Activated CD4-positive, alpha-beta memory T cell treated with anti-CD3 and anti-CD28 coated beads, Interleukin-2, amount 10 ng/mL, durations not matched to agents 7 days and 5 days (primary cell): Measurements from ENCODE around the gene KCNK10. TPM values are rescaled to one million over a fixed set of nuclear protein-coding genes. Genes with fewer than 3 reads are reported as not detected.

Experiments used
- CTCF ChIA-PET: fragments of 350-600 bp; sonication (Branson Sonifier 250); formaldehyde crosslinking; loops from one replicate; lab custom pipeline; 2021; ENCODE audit warnings: antibody characterized with exemption, inconsistent platforms; lab: Charles Lee
- POLR2A ChIA-PET: fragments of 350-600 bp; sonication (Branson Sonifier 250); formaldehyde crosslinking; loops from one replicate; lab custom pipeline; 2021; ENCODE audit warnings: antibody characterized with exemption; lab: Charles Lee
- DNase-seq: peaks from one replicate; pipeline ENCODE4 v3.0.0-alpha.2; 2020
- H3K27ac Mint-ChIP-seq: one replicate; pipeline ENCODE4 v1.8.0; 2021; ENCODE audit warnings: mild to moderate bottlenecking, mixed read lengths
- H3K27me3 Mint-ChIP-seq: one replicate; pipeline ENCODE4 v1.8.0; 2021; ENCODE audit warnings: mixed read lengths
- H3K36me3 Mint-ChIP-seq: one replicate; pipeline ENCODE4 v1.8.0; 2021; ENCODE audit warnings: low read depth, mixed read lengths
- H3K4me1 Mint-ChIP-seq: one replicate; pipeline ENCODE4 v1.8.0; 2021; ENCODE audit warnings: mixed read lengths
- H3K4me3 Mint-ChIP-seq: one replicate; pipeline ENCODE4 v1.8.0; 2021; ENCODE audit warnings: mild to moderate bottlenecking, mixed read lengths
- H3K9me3 Mint-ChIP-seq: one replicate; pipeline ENCODE4 v1.8.0; 2021; ENCODE audit warnings: mixed read lengths
- total RNA-seq, 2 experiments: library from RNA; stranded (reverse); gene quantifications; one replicate each; pipeline ENCODE4 v1.2.3, GENCODE V29; 2021

Gene KCNK10
- total RNA-seq, 2 experiments from 2014 or later: not detected

GRCh38 chr14:88249266-88249665 lies 73.8 kb downstream of the KCNK10 start:
- H3K4me3 Mint-ChIP-seq: no peak overlapping the region
- no peaks in the 10 kb centered on the region for H3K4me1 Mint-ChIP-seq
- no peak for DNase-seq
- H3K9me3 Mint-ChIP-seq: no peaks in the 10 kb centered on the region
- H3K36me3 Mint-ChIP-seq: no peaks in the 10 kb centered on the region
- ChIA-PET CTCF (interaction anchor here (1.1 kb wide), 1 partner anchor 60 kb away, joined by 3 read pairs; no protein-coding TSS in a partner anchor), POLR2A (no interaction called here)
- no peak overlapping the region for H3K27ac Mint-ChIP-seq
- H3K27me3 Mint-ChIP-seq: no peaks in the 10 kb centered on the region

DNA sequence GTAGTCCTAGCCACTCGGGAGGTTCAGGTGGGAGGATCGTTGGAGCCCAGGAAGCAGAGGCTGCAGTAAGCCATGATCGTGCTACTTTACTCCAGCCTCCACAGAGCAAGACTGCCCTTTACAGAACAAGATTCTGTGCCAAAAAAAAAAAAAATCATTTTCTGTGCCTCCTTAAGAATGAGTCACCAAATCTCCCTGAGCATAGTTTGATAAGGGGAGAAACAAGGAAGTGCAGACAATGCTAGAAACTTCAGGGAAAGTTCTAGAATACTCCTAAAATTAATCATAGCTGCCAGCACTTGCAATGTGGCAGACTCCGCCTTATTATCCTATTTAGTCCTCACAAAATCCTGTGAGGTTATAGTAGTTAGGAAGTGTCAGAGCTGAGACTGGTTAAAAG lies 74.5 kb downstream of the KCNK10 start:
- Mint-ChIP-seq H3K9me3 (no peaks in the 10 kb centered on the region), H3K4me3 (no peak overlapping the region), H3K27me3 (no peaks in the 10 kb centered on the region), H3K36me3 (no peaks in the 10 kb centered on the region), H3K4me1 (no peaks in the 10 kb centered on the region), H3K27ac (no peak overlapping the region)
- POLR2A ChIA-PET: no interaction called here
- no peak for DNase-seq
- CTCF ChIA-PET: interaction anchor here (1.1 kb wide), 1 partner anchor 60 kb away, joined by 3 read pairs; no protein-coding TSS in a partner anchor

DNA sequence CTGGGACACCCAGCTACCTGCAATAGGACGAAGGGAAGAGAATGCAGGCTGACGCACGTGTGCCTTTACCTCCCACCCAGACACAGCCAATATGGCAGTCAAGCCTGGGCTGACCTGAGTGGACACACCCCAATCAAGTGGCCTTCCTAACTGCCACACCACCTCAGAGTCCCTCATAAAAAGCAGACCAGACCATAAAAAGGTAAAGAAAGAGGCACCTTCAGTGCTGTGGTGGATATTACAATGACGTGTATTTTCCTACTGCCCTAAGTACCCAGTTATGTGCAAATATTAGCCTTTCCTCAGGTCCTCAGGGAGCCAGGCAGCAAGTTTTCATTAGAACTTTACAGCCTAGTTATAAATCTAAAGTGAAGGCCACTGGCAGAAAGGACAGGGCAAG lies 75.8 kb downstream of the KCNK10 start:
- ChIA-PET CTCF (no interaction called here), POLR2A (no interaction called here)
- no peak overlapping the region for H3K4me3 Mint-ChIP-seq
- H3K4me1 Mint-ChIP-seq: no peaks in the 10 kb centered on the region
- H3K9me3 Mint-ChIP-seq: no peaks in the 10 kb centered on the region
- no peak for DNase-seq
- H3K36me3 Mint-ChIP-seq: no peaks in the 10 kb centered on the region
- H3K27me3 Mint-ChIP-seq: no peaks in the 10 kb centered on the region
- no peak overlapping the region for H3K27ac Mint-ChIP-seq

DNA sequence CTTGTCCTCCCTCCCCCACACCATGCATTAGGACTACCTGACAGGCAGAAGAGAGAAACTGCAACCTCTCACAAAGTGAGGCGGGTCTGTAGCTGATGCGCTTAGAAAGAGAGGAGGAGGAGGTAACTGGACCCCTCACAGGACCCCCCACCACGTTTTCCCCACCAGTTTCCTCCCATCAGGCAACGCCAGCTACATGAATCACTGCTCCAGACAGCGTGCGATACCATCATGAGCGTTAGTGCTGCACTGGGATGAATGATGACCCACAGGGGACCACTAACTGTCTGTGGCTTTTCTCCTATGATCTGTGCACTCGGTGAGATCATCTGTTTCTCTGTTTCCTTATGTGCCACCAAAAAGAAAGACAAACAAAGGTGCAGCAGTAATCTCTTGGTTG lies 77.7 kb downstream of the KCNK10 start:
- Mint-ChIP-seq H3K4me1 (no peaks in the 10 kb centered on the region), H3K27me3 (no peaks in the 10 kb centered on the region), H3K36me3 (no peaks in the 10 kb centered on the region), H3K9me3 (no peaks in the 10 kb centered on the region), H3K4me3 (no peak overlapping the region), H3K27ac (no peak overlapping the region)
- DNase-seq: no peak
- POLR2A ChIA-PET: no interaction called here
- CTCF ChIA-PET: interaction anchor here (0.8 kb wide), 1 partner anchor 135 kb away, joined by 3 read pairs; no protein-coding TSS in a partner anchor

DNA sequence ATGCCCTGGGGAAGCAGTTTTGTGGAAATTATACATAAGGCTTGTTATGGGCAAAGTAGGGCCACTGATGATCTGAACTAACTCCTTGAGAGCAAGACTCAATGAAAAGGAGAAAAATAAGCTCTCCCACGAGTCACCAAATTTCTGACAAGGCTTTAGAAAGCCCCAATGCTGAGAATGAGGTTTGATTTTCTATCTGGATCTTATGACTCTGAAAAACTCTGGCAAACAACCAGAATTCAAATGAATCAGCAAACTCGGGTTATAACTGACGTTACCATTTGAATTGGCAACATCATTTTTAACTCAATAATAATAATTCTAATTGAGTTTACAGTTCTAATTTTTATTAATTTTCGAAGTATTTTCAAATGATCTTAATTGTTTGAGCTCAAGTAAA lies 79.1 kb downstream of the KCNK10 start:
- Mint-ChIP-seq H3K36me3 (no peaks in the 10 kb centered on the region), H3K9me3 (no peaks in the 10 kb centered on the region), H3K4me1 (no peaks in the 10 kb centered on the region), H3K27me3 (no peaks in the 10 kb centered on the region), H3K4me3 (no peak overlapping the region), H3K27ac (no peak overlapping the region)
- POLR2A ChIA-PET: no interaction called here
- DNase-seq: no peak
- CTCF ChIA-PET: no interaction called here

GRCh38 chr14:88242446-88242845 lies 80.6 kb downstream of the KCNK10 start:
- ChIA-PET CTCF (interaction anchor here (1.5 kb wide), 1 partner anchor 11 kb away, joined by 6 read pairs; no protein-coding TSS in a partner anchor), POLR2A (no interaction called here)
- H3K27me3 Mint-ChIP-seq: no peaks in the 10 kb centered on the region
- no peaks in the 10 kb centered on the region for H3K36me3 Mint-ChIP-seq
- H3K4me1 Mint-ChIP-seq: no peaks in the 10 kb centered on the region
- no peak overlapping the region for H3K27ac Mint-ChIP-seq
- DNase-seq: no peak
- no peaks in the 10 kb centered on the region for H3K9me3 Mint-ChIP-seq
- no peak overlapping the region for H3K4me3 Mint-ChIP-seq

DNA sequence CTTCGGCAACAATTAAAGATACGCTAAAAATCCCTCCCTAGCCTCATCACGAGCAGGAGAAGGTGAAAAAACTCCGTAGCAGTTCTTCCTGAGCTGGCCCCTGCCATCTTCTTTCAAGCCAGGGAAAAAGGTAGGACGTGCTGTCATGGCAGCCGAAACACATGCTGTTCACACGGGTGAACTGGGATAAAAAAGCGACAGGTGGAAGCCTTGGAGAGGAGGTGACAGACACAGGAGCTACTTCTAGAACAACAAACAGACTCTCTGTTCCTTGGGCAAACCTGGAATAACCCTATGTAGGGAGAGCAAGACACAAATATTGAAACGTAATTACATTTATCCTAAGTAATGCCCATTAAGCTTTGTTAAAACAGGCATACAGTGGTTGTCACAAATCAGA lies 81.3 kb downstream of the KCNK10 start:
- no peaks in the 10 kb centered on the region for H3K27me3 Mint-ChIP-seq
- POLR2A ChIA-PET: no interaction called here

DNA sequence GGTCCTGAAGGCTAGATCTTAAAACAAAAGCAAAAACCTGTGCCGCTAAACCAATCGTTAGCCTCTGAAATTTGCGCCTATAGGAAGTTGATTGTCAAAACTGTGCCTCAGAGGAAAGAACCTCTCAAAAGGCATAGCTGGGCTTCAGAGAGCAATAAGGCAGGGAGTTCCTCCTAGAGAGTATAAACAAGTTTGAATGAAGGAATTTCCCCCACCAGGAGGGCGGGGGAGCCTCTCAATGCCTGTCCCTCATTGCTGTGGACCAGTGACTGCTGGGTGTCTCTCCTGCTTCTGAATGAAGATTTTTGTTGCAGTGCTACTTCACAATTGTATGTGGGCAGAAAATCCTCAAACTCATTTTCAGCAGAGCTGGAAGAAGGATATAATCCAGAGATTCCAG lies 88.6 kb downstream of the KCNK10 start:
- POLR2A ChIA-PET: no interaction called here
- Mint-ChIP-seq H3K9me3 (no peaks in the 10 kb centered on the region), H3K27ac (no peak overlapping the region), H3K36me3 (no peaks in the 10 kb centered on the region), H3K27me3 (peaks cover 4% of the 10 kb centered on the region), H3K4me3 (no peak overlapping the region), H3K4me1 (no peaks in the 10 kb centered on the region)
- no peak for DNase-seq
- CTCF ChIA-PET: interaction anchor here (1.4 kb wide), 1 partner anchor 289 kb away, joined by 5 read pairs; no protein-coding TSS in a partner anchor

More for the DNA sequence above, 81.3 kb downstream of the KCNK10 start:
- Mint-ChIP-seq H3K4me3 (no peak overlapping the region), H3K4me1 (no peaks in the 10 kb centered on the region), H3K27ac (no peak overlapping the region), H3K36me3 (no peaks in the 10 kb centered on the region), H3K9me3 (no peaks in the 10 kb centered on the region)
- CTCF ChIA-PET: interaction anchor here (1.5 kb wide), 1 partner anchor 10 kb away, joined by 6 read pairs; no protein-coding TSS in a partner anchor
- no peak for DNase-seq

DNA sequence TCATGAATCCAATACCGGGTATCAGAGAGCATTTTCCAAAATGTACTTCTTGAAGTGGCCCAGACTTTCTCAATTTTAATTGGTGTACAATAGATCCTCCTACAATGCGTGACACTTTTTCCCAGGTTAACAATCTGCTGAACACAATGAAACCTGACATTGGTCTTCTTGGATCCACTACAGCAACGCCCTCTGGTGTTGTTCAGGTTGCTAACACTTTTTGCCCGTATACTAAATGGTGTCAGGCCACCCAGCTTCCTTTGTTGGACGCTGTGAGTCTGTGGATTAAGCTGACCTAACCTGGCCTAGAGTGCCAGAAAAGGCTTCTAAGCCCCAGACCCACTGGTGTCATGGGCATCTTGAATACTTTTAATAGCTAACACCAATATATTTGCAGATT lies 89.2 kb downstream of the KCNK10 start:
- CTCF ChIA-PET: no interaction called here
- H3K27ac Mint-ChIP-seq: no peak overlapping the region
- H3K9me3 Mint-ChIP-seq: no peaks in the 10 kb centered on the region
- no peaks in the 10 kb centered on the region for H3K4me1 Mint-ChIP-seq
- H3K27me3 Mint-ChIP-seq: peaks cover 4% of the 10 kb centered on the region
- no peak overlapping the region for H3K4me3 Mint-ChIP-seq
- no peaks in the 10 kb centered on the region for H3K36me3 Mint-ChIP-seq
- DNase-seq: no peak
- POLR2A ChIA-PET: no interaction called here

DNA sequence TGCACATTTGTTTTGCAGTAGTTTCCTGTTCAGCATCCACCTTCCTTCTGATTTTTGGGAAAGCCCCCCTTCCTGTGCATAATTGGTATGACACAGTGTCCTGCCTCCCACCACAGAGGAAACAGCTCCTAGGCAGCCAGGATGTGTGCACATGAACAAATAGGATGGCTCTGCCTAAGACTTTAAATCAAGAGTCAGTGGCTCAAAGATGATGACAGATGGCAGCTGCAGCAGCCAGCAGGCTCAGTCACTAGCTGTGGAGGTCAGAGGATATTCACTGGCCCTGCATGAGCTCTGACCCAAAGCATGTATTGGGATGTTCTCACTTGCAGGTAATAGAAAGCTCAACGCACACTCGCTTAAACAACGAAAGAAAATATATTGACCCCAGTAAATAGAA lies 90.3 kb downstream of the KCNK10 start:
- no peak for DNase-seq
- no peaks in the 10 kb centered on the region for H3K36me3 Mint-ChIP-seq
- no peaks in the 10 kb centered on the region for H3K4me1 Mint-ChIP-seq
- no peak overlapping the region for H3K4me3 Mint-ChIP-seq
- POLR2A ChIA-PET: no interaction called here
- peaks cover 4% of the 10 kb centered on the region for H3K27me3 Mint-ChIP-seq
- CTCF ChIA-PET: interaction anchor here (1.3 to 2.6 kb wide), 2 partner anchors 43 to 288 kb away, joined by 3 to 10 read pairs; no protein-coding TSS in a partner anchor
- no peaks in the 10 kb centered on the region for H3K9me3 Mint-ChIP-seq
- no peak overlapping the region for H3K27ac Mint-ChIP-seq

GRCh38 chr14:88231603-88232002 lies 91.5 kb downstream of the KCNK10 start:
- CTCF ChIA-PET: interaction anchor here (1.3 to 2.6 kb wide), 3 partner anchors 10 to 286 kb away, joined by 3 to 10 read pairs (median 6); no protein-coding TSS in a partner anchor
- H3K27me3 Mint-ChIP-seq: peaks cover 4% of the 10 kb centered on the region
- no peak overlapping the region for H3K4me3 Mint-ChIP-seq
- no peaks in the 10 kb centered on the region for H3K36me3 Mint-ChIP-seq
- POLR2A ChIA-PET: no interaction called here
- no peak for DNase-seq
- no peak overlapping the region for H3K27ac Mint-ChIP-seq
- H3K9me3 Mint-ChIP-seq: no peaks in the 10 kb centered on the region
- no peaks in the 10 kb centered on the region for H3K4me1 Mint-ChIP-seq

DNA sequence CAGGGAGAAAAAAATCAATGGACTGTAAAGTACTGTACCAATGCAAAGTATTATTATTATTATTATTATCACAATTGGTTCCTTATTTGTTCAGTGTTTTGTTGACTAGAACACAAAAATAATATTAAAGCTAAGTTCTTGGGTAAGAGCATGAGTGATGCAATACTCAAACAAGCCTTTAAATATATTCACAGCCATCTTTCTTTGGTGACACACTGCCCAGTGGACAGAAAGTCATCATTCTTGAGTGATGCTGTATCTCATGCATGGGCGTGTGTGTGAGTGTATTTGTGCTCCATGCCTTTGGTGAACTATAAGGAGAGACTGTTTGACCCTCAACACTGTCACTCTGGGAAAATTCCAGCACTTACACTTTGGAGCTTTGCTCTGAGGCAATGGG lies 93.6 kb downstream of the KCNK10 start:
- Mint-ChIP-seq H3K4me3 (no peak overlapping the region), H3K4me1 (no peaks in the 10 kb centered on the region), H3K27me3 (peaks cover 2% of the 10 kb centered on the region), H3K27ac (no peak overlapping the region), H3K9me3 (no peaks in the 10 kb centered on the region), H3K36me3 (no peaks in the 10 kb centered on the region)
- ChIA-PET CTCF (no interaction called here), POLR2A (no interaction called here)
- DNase-seq: no peak

- POLR2A ChIA-PET: no interaction called here
- Mint-ChIP-seq H3K4me3 (no peak overlapping the region), H3K36me3 (no peaks in the 10 kb centered on the region), H3K27me3 (peaks cover 2% of the 10 kb centered on the region), H3K4me1 (no peaks in the 10 kb centered on the region), H3K9me3 (peaks cover under 1% of the 10 kb centered on the region), H3K27ac (no peak overlapping the region)
- CTCF ChIA-PET: no interaction called here
- no peak for DNase-seq
Measured at GRCh38 chr14:88228522-88229236, 94.4 kb downstream of the KCNK10 start.

DNA sequence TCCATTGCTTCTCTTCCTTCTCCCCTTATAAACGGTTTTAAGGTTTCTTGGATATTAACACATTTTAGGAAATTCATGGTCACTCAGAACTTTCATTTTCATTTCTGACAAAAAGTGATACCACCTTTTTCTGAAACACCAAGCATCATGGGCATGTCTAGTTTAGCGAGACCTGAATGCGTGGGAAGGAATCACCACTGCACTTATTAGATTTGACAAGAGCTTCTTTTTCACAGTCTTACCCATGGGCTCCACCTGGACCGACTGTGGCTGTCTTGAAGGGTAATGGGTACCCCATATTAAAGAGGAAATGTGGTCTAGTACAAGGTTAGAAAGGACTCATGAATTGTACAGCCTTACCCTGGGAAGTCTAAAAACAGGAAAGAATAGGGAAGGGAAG lies 95.4 kb downstream of the KCNK10 start:
- DNase-seq: no peak
- Mint-ChIP-seq H3K4me1 (no peaks in the 10 kb centered on the region), H3K27ac (no peak overlapping the region), H3K4me3 (no peak overlapping the region), H3K27me3 (peaks cover 2% of the 10 kb centered on the region), H3K9me3 (peaks cover 5% of the 10 kb centered on the region), H3K36me3 (no peaks in the 10 kb centered on the region)
- ChIA-PET CTCF (no interaction called here), POLR2A (no interaction called here)
